Cardiac muscle cell (in vitro differentiated cells and primary cell): Measurements from ENCODE around the gene FAM47E. TPM values are rescaled to one million over a fixed set of nuclear protein-coding genes. Genes with fewer than 3 reads are reported as not detected.

Experiments
- DNase-seq, 2 donors: peaks; one replicate each; pipeline versions ENCODE4 v3.0.0 to v3.0.0-alpha.2; 2010 to 2017; ENCODE audit warnings: low read depth in 1 of 2, low spot score in 1 of 2
- H3K27ac ChIP-seq: fragments of 200-600 bp; sonication (generic); 2 replicates; pipeline ENCODE4 v1.5.1; 2016
- H3K27me3 ChIP-seq: fragments of 200-600 bp; sonication (generic); 2 replicates; pipeline ENCODE4 v1.6.0; 2016; ENCODE audit warnings: control low read depth
- H3K36me3 ChIP-seq: fragments of 200-600 bp; sonication (generic); 2 replicates; pipeline ENCODE4 v1.5.1; 2016; ENCODE audit warnings: control low read depth
- H3K4me1 ChIP-seq: fragments of 200-600 bp; sonication (generic); 2 replicates; pipeline ENCODE4 v1.8.1; 2017; ENCODE audit warnings: low read depth, mild to moderate bottlenecking, mixed run types
- H3K4me3 ChIP-seq: fragments of 200-600 bp; sonication (generic); 2 replicates; pipeline ENCODE4 v1.5.1; 2016; ENCODE audit warnings: mild to moderate bottlenecking
- H3K9me3 ChIP-seq: fragments of 200-600 bp; sonication (generic); 2 replicates; pipeline ENCODE4 v1.5.1; 2017; ENCODE audit warnings: low read depth, mild to moderate bottlenecking, control low read depth
- CTCF ChIP-seq: IDR thresholded peaks from 2 replicates; pipeline ENCODE4 v1.5.1; 2012; ENCODE audit warnings: low read depth, mild to moderate bottlenecking, low read length
- polyA plus RNA-seq: library from polyadenylated mRNA; unstranded; fragments of >200 nt; fragmentation: Nextera tagmentation; extraction: Ambion mirVana; gene quantifications from 2 replicates; pipeline ENCODE4 v1.2.1, GENCODE V29; 2016
- total RNA-seq: library from RNA; depleted of rRNA; stranded (reverse); fragments of >200 nt; gene quantifications from 2 replicates; pipeline ENCODE4 v1.2.3, GENCODE V29; 2016

FAM47E gene
- total and polyA plus RNA-seq, 2 experiments from 2014 or later, result 2.4 to 7.4 TPM

- DNase-seq, result no peak
- no peaks in the 10 kb centered on the region for H3K27me3 ChIP-seq
- TF ChIP-seq CTCF, result no peak
- no peaks in the 10 kb centered on the region for H3K9me3 ChIP-seq
- H3K4me3 ChIP-seq, result no peak overlapping the region
- no peak overlapping the region for H3K27ac ChIP-seq
- H3K36me3 ChIP-seq, result no peaks in the 10 kb centered on the region
- H3K4me1 ChIP-seq, result peaks cover 17% of the 10 kb centered on the region
Observed at GRCh38 chr4:76216975-76217814, 34.3 kb upstream of the FAM47E start.

- peak in 1 of 2 donors; percentile 85 for DNase-seq
- no peak overlapping the region for H3K27ac ChIP-seq
- no peaks in the 10 kb centered on the region for H3K36me3 ChIP-seq
- no peaks in the 10 kb centered on the region for H3K9me3 ChIP-seq
- TF ChIP-seq CTCF, result no peak
- H3K4me3 ChIP-seq, result no peak overlapping the region
- H3K27me3 ChIP-seq, result no peaks in the 10 kb centered on the region
- H3K4me1 ChIP-seq, result peaks cover 7% of the 10 kb centered on the region
Observed at GRCh38 chr4:76219299-76220055, 32.0 kb upstream of the FAM47E start.

GRCh38 chr4:76224171-76224570, 27.4 kb upstream of the FAM47E start:
- DNase-seq, result no peak

DNA sequence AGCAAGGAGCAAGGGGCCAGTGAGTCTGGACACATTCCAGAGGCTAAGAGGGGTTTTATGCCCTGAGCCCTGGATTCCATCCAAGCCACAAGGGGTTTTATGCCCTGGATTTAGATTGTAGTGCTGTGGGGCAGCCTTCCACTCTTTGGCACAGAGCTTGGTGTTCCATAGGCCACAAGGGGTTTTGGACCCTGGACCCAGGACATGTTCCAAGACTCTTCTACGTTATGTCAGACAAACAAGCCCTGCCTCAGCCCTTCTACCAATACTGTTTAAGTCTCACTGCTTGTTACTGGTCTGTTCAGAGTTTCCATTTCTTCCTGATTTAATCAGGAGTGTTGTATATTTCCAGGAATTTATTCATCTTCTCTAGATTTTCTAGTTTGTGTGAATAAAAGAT, 25.1 kb upstream of the FAM47E start:
- TF ChIP-seq CTCF, result no peak
- Histone ChIP-seq H3K27me3 (no peaks in the 10 kb centered on the region), H3K4me3 (no peak overlapping the region), H3K36me3 (no peaks in the 10 kb centered on the region), H3K4me1 (no peaks in the 10 kb centered on the region), H3K9me3 (no peaks in the 10 kb centered on the region), H3K27ac (no peak overlapping the region)
- DNase-seq, result no peak

More at GRCh38 chr4:76224171-76224570, 27.4 kb upstream of the FAM47E start:
- Histone ChIP-seq H3K4me1 (no peaks in the 10 kb centered on the region), H3K4me3 (no peak overlapping the region), H3K9me3 (no peaks in the 10 kb centered on the region), H3K27ac (no peak overlapping the region), H3K36me3 (no peaks in the 10 kb centered on the region), H3K27me3 (no peaks in the 10 kb centered on the region)
- no peak for TF ChIP-seq CTCF

DNA sequence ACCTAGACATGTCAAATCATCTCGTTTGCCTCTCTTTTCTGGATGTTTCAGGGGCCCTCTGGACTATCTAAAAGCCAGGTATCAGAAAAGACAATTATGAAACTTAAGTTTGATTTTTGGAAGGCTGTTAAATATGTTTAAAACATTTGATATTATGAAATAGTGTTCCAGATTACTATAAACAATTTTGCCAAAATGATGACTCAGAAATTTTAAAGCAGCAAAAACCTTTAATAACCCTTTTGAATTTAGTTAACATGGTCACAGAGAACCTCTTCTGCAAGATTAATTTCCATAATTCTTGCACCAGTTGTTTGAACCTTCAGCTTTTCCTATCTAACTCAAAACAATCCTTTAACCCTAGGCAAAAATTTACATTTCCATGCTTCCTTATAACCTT, 18.8 kb upstream of the FAM47E start:
- Histone ChIP-seq H3K27ac (no peak overlapping the region), H3K27me3 (no peaks in the 10 kb centered on the region), H3K36me3 (no peaks in the 10 kb centered on the region), H3K4me3 (no peak overlapping the region), H3K4me1 (no peaks in the 10 kb centered on the region), H3K9me3 (no peaks in the 10 kb centered on the region)
- no peak for DNase-seq
- TF ChIP-seq CTCF, result no peak
